ENCODE results near the gene CALML3. TPM values are rescaled to one million over a fixed set of nuclear protein-coding genes. Genes with fewer than 3 reads are reported as not detected.

The CALML3 gene
- total and polyA plus RNA-seq, 2 donors (not counting 3 experiments of a cell fraction or from before 2014, with no cell fraction given), result not detected

GRCh38 chr10:5575144-5575481, 50.4 kb downstream of the CALML3 start:
- Histone ChIP-seq H3K4me3 (replicated peaks in 1 of 3; ENCODE audit: insufficient read depth in 1 of 3, low read depth in 1 of 3, low read length in 3 of 3) (no peak overlapping the region), H3K4me1 (ENCODE audit: control insufficient read depth, extremely low read depth, insufficient read depth, low read length) (no peaks in the 10 kb centered on the region), H3K9me1 (replicated peaks; ENCODE audit: control insufficient read depth, extremely low read depth, insufficient read depth, low read length) (no peaks in the 10 kb centered on the region), H3K36me3 (ENCODE audit: control insufficient read depth in 2 of 2, extremely low read depth in 1 of 2, insufficient read depth in 2 of 2, low read length in 2 of 2) (no peaks in the 10 kb centered on the region), H4K20me1 (replicated peaks; ENCODE audit: control insufficient read depth, extremely low read depth, insufficient read depth, low read length) (no peaks in the 10 kb centered on the region), H3K79me2 (ENCODE audit: control insufficient read depth, insufficient read depth, low read length) (no peaks in the 10 kb centered on the region), H3K27ac (ENCODE audit: insufficient read depth, low read depth, low read length) (no peak overlapping the region), H3K9ac (replicated peaks; ENCODE audit: extremely low read depth, insufficient read depth, low read length) (no peak overlapping the region), H3K9me3 (replicated peaks; ENCODE audit: control insufficient read depth, insufficient read depth, low read length) (no peaks in the 10 kb centered on the region), H2AFZ (ENCODE audit: low read depth, low read length) (no peak overlapping the region), H3K27me3 (ENCODE audit: control insufficient read depth in 2 of 2, insufficient read depth in 2 of 2, low read length in 2 of 2) (no peaks in the 10 kb centered on the region), H3K4me2 (ENCODE audit: insufficient read depth, low read length) (no peak overlapping the region)
- intact Hi-C loops (cut with micrococcal nuclease) (no loop called here), dilution Hi-C loops (cut with MboI; ENCODE audit: extremely low pct_ligation_motif_present, low sequenced_read_pairs) (no loop called here)
- FAIRE-seq (no peak), DNase-seq (ENCODE audit: low read depth, low spot score) (no peak)
- no TSS peak for BruUV-seq (replicated peaks)
- TF ChIP-seq POLR2AphosphoS5 (IDR thresholded peaks at IDR 0.05; ENCODE audit: insufficient read depth, low read depth, low read length) (no peak), MAX (IDR thresholded peaks at IDR 0.05; ENCODE audit: insufficient read depth, insufficient read length) (no peak), POLR2A (IDR thresholded peaks at IDR 0.05; ENCODE audit: low read depth, low read length) (no peak), JUN (IDR thresholded peaks at IDR 0.05; ENCODE audit: borderline replicate concordance, insufficient read depth, insufficient read length, low read depth) (no peak), GATA2 (IDR thresholded peaks at IDR 0.05; ENCODE audit: insufficient read depth, insufficient read length, low read depth, low read length) (no peak), CTCF (IDR thresholded peaks at IDR 0.05; ENCODE audit: extremely low read depth in 1 of 2, insufficient read depth in 1 of 2, low read depth in 1 of 2, low read length in 2 of 2) (no peak), FOS (IDR thresholded peaks at IDR 0.05; ENCODE audit: borderline replicate concordance, insufficient read depth, low read length) (no peak), EZH2 (IDR thresholded peaks at IDR 0.05; ENCODE audit: borderline replicate concordance, low read depth, low read length, severe bottlenecking) (no peak), MYC (IDR thresholded peaks at IDR 0.05; ENCODE audit: low read depth, low read length) (no peak)
- POLR2A ChIA-PET, result no interaction called here
- CTCF ChIA-PET, result no interaction called here
